ENCODE data around the gene PALLD. TPM values are rescaled to one million over a fixed set of nuclear protein-coding genes. Genes with fewer than 3 reads are reported as not detected.

Gene PALLD
- total and polyA plus RNA-seq, 2 of the 8 experiments (the other 6 are each of a cell fraction or from before 2014, with no cell fraction given): 10.5 to 25.0 TPM

DNA sequence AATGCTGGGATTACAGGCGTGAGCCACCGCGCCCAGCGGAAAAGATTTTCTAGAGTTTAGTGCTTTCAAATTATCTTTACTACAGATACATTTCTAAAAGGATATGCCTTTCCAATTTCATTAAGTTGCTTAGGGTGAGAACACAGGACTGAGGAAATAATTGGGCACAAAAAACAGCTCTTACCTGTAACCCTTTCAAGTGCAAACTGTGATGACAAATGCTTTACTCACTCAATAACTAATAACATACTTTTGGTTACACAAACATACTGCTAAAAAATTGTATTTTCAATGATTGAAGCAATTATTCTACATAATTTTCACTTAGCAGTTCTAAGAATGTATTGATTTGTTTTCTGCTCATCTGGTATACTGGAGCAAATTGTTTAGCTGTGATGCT lies 40.2 kb downstream of the PALLD start:
- no peak overlapping the region for H3K4me2 ChIP-seq (ENCODE audit: insufficient read depth in 1 of 2, low read depth in 2 of 2, low read length in 2 of 2)
- H3K79me2 ChIP-seq (ENCODE audit: control insufficient read depth in 1 of 2, insufficient read depth in 2 of 2, low read length in 2 of 2): no peaks in the 10 kb centered on the region
- no peaks in the 10 kb centered on the region for H3K79me1 ChIP-seq (ENCODE audit: low read depth, low read length)
- no peak overlapping the region for H4K8ac ChIP-seq (ENCODE audit: extremely low read depth, insufficient read depth, low read length)
- POLR2A ChIA-PET (ENCODE audit: partially characterized antibody): no interaction called here
- CTCF ChIA-PET (ENCODE audit: partially characterized antibody): interaction anchor here (0.5 to 0.6 kb wide), 3 partner anchors 9 to 14 kb away, joined by 3 to 4 read pairs (median 3); no protein-coding TSS in a partner anchor
- no peak overlapping the region for H3K14ac ChIP-seq (ENCODE audit: insufficient read length)
- H3K27me3 ChIP-seq (replicated peaks in 1 of 4; ENCODE audit: control insufficient read depth in 3 of 4, extremely low read depth in 1 of 4, insufficient read depth in 3 of 4, low read length in 3 of 4): no peaks in the 10 kb centered on the region
- no peaks in the 10 kb centered on the region for H3K23me2 ChIP-seq (ENCODE audit: low read depth, low read length)
- H2BK5ac ChIP-seq (ENCODE audit: low read depth, low read length): no peak overlapping the region
- WGBS, 2 experiments (ENCODE audit: extremely low coverage in 1 of 2, insufficient coverage in 1 of 2, insufficient read length in 1 of 2, insufficient replicate concordance in 2 of 2, low coverage in 1 of 2, low lambda C conversion rate in 2 of 2, missing lambda C conversion rate in 1 of 2): 98% methylated on average over 4 of the region's 4 CpGs; no CpG with 5 or more reads in 1 of the 2 experiments
- H3K36me3 ChIP-seq (ENCODE audit: control insufficient read depth in 2 of 4, insufficient read depth in 4 of 4, low read length in 3 of 4): no peaks in the 10 kb centered on the region
- no peak for FAIRE-seq
- H2BK20ac ChIP-seq (ENCODE audit: low read length): no peak overlapping the region
- H3K18ac ChIP-seq (ENCODE audit: extremely low read depth, low read length): no peak overlapping the region
- H2BK120ac ChIP-seq (replicated peaks; ENCODE audit: low read depth, low read length): no peak overlapping the region
- H3K4me1 ChIP-seq (replicated peaks in 1 of 4; ENCODE audit: control insufficient read depth in 3 of 4, insufficient read depth in 4 of 4, low read length in 3 of 4): no peaks in the 10 kb centered on the region
- no peak overlapping the region for H2AK5ac ChIP-seq (ENCODE audit: low read depth, low read length)
- H3K23ac ChIP-seq (ENCODE audit: insufficient read length): no peak overlapping the region
- H3K4me3 ChIP-seq (ENCODE audit: extremely low read depth in 1 of 4, insufficient read depth in 2 of 4, low read depth in 3 of 4, low read length in 4 of 4): no peak overlapping the region
- H3K9ac ChIP-seq (replicated peaks in 1 of 4; ENCODE audit: extremely low read depth in 1 of 4, low read depth in 3 of 4, low read length in 3 of 4): no peak overlapping the region
- H3K56ac ChIP-seq (replicated peaks; ENCODE audit: insufficient read length, low read depth, low read length): no peak overlapping the region
- H2BK12ac ChIP-seq (ENCODE audit: low read depth, low read length): no peak overlapping the region
- H3K4ac ChIP-seq (replicated peaks; ENCODE audit: insufficient read length, low read depth, low read length): no peak overlapping the region
- no peak overlapping the region for H2BK15ac ChIP-seq (ENCODE audit: low read length)
- H3K27ac ChIP-seq (ENCODE audit: low read depth, low read length): no peak overlapping the region
- no peak overlapping the region for H4K91ac ChIP-seq (replicated peaks; ENCODE audit: insufficient read length, low read length)
- no peak overlapping the region for H4K5ac ChIP-seq (ENCODE audit: insufficient read length, low read depth, low read length)
- no peak overlapping the region for H2AFZ ChIP-seq (ENCODE audit: low read length)
- H4K20me1 ChIP-seq (replicated peaks in 1 of 2; ENCODE audit: control insufficient read depth in 1 of 2, insufficient read depth in 2 of 2, low read length in 2 of 2): no peaks in the 10 kb centered on the region
- DNase-seq (ENCODE audit: low read depth in 1 of 2, low spot score in 2 of 2): no peak
- no peaks in the 10 kb centered on the region for H3K9me3 ChIP-seq (ENCODE audit: insufficient read depth in 2 of 2, low read depth in 1 of 2, low read length in 1 of 2)
- no peak for TF ChIP-seq EGR1 (IDR thresholded peaks at IDR 0.05; ENCODE audit: borderline replicate concordance, low read depth, low read length)

Data from H1 (cell line).